SK-N-SH (cell line): ENCODE data around the gene ZFHX3. TPM values are rescaled to one million over a fixed set of nuclear protein-coding genes. Genes with fewer than 3 reads are reported as not detected.

Experiments
- CTCF ChIA-PET: fragments of 300-600, 350-600 bp; formaldehyde crosslinking; extraction: SDS; loops from one replicate; lab custom pipeline; 2021; lab: Yijun Ruan, JAX
- POLR2A ChIA-PET: fragments of 350-600 bp; sonication (Branson Sonifier 250); formaldehyde crosslinking; extraction: SDS; loops from one replicate; lab custom pipeline; 2020; ENCODE audit warnings: antibody characterized with exemption, inconsistent platforms; lab: Yijun Ruan, JAX
- DNase-seq: peaks from one replicate; pipeline ENCODE4 v3.0.0; 2012
- H2AFZ ChIP-seq: fragments of 200-600 bp; sonication (generic); 2 replicates; pipeline ENCODE4 v1.8.1; 2016; ENCODE audit warnings: antibody characterized with exemption, mild to moderate bottlenecking, low read depth
- H3F3A ChIP-seq: fragments of 200-600 bp; sonication (generic); replicated peaks from 2 replicates; pipeline ENCODE3; 2016; ENCODE audit warnings: antibody characterized with exemption, mild to moderate bottlenecking; ENCODE audit not compliant: insufficient read depth
- H3K27ac ChIP-seq, 2 experiments: fragments of 200-500 bp in 1 of 2; fragments of 200-600 bp in 1 of 2; sonication (Bioruptor generic) in 1 of 2; sonication (generic), shearing (Covaris generic) in 1 of 2; 2 replicates each; pipeline versions ENCODE4 v1.5.1 to v1.6.1; 2014 to 2016; ENCODE audit warnings: low read depth in 2 of 2, inconsistent platforms in 1 of 2, low read length in 1 of 2, mild to moderate bottlenecking in 1 of 2, mixed read lengths in 1 of 2
- H3K27me3 ChIP-seq: fragments of 200-600 bp; sonication (generic), shearing (Covaris generic); 2 replicates; pipeline ENCODE4 v1.6.1; 2016; ENCODE audit warnings: mixed run types; ENCODE audit not compliant: insufficient read depth
- H3K36me3 ChIP-seq, 2 experiments: fragments of 200-500 bp in 1 of 2; fragments of 200-600 bp in 1 of 2; sonication (Bioruptor generic) in 1 of 2; sonication (generic) in 1 of 2; replicated peaks in 1 of 2; 2 replicates each; pipeline versions ENCODE3 to v1.5.1; 2014 to 2016; ENCODE audit warnings: low read length in 1 of 2, mild to moderate bottlenecking in 1 of 2; ENCODE audit not compliant: insufficient read depth in 2 of 2, control insufficient read depth in 1 of 2
- H3K4me1 ChIP-seq, 2 experiments: fragments of 200-500 bp in 1 of 2; fragments of 200-600 bp in 1 of 2; sonication (Bioruptor generic) in 1 of 2; sonication (generic), shearing (Covaris generic) in 1 of 2; 2 replicates each; pipeline versions ENCODE4 v1.5.1 to v1.6.1; 2014 to 2016; ENCODE audit warnings: low read depth in 1 of 2, low read length in 1 of 2, mixed run types in 1 of 2; ENCODE audit not compliant: insufficient read depth in 2 of 2, control insufficient read depth in 1 of 2
- H3K4me2 ChIP-seq: fragments of 200-600 bp; sonication (generic), shearing (Covaris generic); 2 replicates; pipeline ENCODE4 v1.6.1; 2017; ENCODE audit warnings: mixed run types
- H3K4me3 ChIP-seq, 2 experiments: fragments of 200-500 bp in 1 of 2; fragments of 200-600 bp in 1 of 2; sonication (Bioruptor generic) in 1 of 2; sonication (generic), shearing (Covaris generic) in 1 of 2; 2 replicates each; pipeline versions ENCODE4 v1.5.1 to v1.8.1; 2014 to 2016; ENCODE audit warnings: low read depth in 2 of 2, inconsistent platforms in 1 of 2, low read length in 1 of 2, mild to moderate bottlenecking in 1 of 2, mixed read lengths in 1 of 2, moderate library complexity in 1 of 2
- H3K79me2 ChIP-seq: fragments of 200-600 bp; sonication (generic); 2 replicates; pipeline ENCODE4 v1.8.1; 2017; ENCODE audit warnings: mild to moderate bottlenecking; ENCODE audit not compliant: insufficient read depth
- H3K9ac ChIP-seq: fragments of 200-600 bp; sonication (generic); 2 replicates; pipeline ENCODE4 v1.6.1; 2017; ENCODE audit warnings: mixed run types
- H3K9me2 ChIP-seq: fragments of 200-600 bp; sonication (generic); 2 replicates; pipeline ENCODE4 v1.6.1; 2017; ENCODE audit warnings: mixed run types
- H3K9me3 ChIP-seq: fragments of 200-600 bp; sonication (generic); 2 replicates; pipeline ENCODE4 v1.6.1; 2017; ENCODE audit warnings: mixed run types, mild to moderate bottlenecking, moderate library complexity
- H4K20me1 ChIP-seq: fragments of 200-600 bp; sonication (generic); 2 replicates; pipeline ENCODE4 v1.6.1; 2017; ENCODE audit warnings: mild to moderate bottlenecking, mixed run types; ENCODE audit not compliant: insufficient read depth
- CHD2 ChIP-seq: fragments of 150-350 bp; IDR thresholded peaks from 2 replicates; pipeline ENCODE4 v1.6.1; 2018; ENCODE audit warnings: low read length; ENCODE audit not compliant: partially characterized antibody
- EZH2phosphoT487 ChIP-seq: fragments of 200-600 bp; sonication (generic); IDR thresholded peaks from 2 replicates; pipeline ENCODE4 v1.6.1; 2017; ENCODE audit warnings: low read depth, mixed run types, mild to moderate bottlenecking, antibody characterized with exemption, moderate library complexity, borderline replicate concordance
- GATA2 ChIP-seq: sonication (generic); formaldehyde crosslinking; IDR thresholded peaks from 2 replicates; pipeline ENCODE4 v1.5.0; 2020; ENCODE audit warnings: mild to moderate bottlenecking, missing genetic modification reagents
- JUND ChIP-seq: IDR thresholded peaks from 2 replicates; pipeline ENCODE4 v1.4.0; 2012
- RFX5 ChIP-seq: IDR thresholded peaks from 2 replicates; pipeline ENCODE4 v1.6.1; 2012; ENCODE audit warnings: mild to moderate bottlenecking, improper control_type of control experiment, low read length
- RXRA ChIP-seq: IDR thresholded peaks from 2 replicates; pipeline ENCODE4 v1.4.0; 2012; ENCODE audit warnings: low read depth, mild to moderate bottlenecking, borderline replicate concordance
- TEAD4 ChIP-seq: IDR thresholded peaks from 2 replicates; pipeline ENCODE4 v1.4.0; 2012; ENCODE audit warnings: mild to moderate bottlenecking, borderline replicate concordance; ENCODE audit not compliant: insufficient read depth
- USF2 ChIP-seq: fragments of 150-350 bp; IDR thresholded peaks from 2 replicates; pipeline ENCODE4 v1.6.1; 2017; ENCODE audit warnings: antibody characterized with exemption, low read length, low read depth, borderline replicate concordance
- WGBS: methylation state at CpG from one replicate; pipeline ENCODE4 v1.1.6; 2017; ENCODE audit warnings: low lambda C conversion rate; 5-methylcytosine and 5-hydroxymethylcytosine counted together
- polyA plus RNA-seq, 3 experiments: library from polyadenylated mRNA; depleted of rRNA; stranded (reverse); fragments of >200 nt; gene quantifications; 2 replicates each; pipeline ENCODE4 v1.2.3, GENCODE V29; 2012
- TF ChIP-seq, protein P1 (sequence below): IDR thresholded peaks from 2 replicates; pipeline ENCODE4 v1.4.0; 2012; ENCODE audit warnings: low read depth, borderline replicate concordance

Gene ZFHX3
- polyA plus RNA-seq, 1 of the 3 experiments (the other 2 are of a cell fraction), result 2.0 TPM

- H3K9me2 ChIP-seq, result no peaks in the 10 kb centered on the region
- TF ChIP-seq, protein P1, sequence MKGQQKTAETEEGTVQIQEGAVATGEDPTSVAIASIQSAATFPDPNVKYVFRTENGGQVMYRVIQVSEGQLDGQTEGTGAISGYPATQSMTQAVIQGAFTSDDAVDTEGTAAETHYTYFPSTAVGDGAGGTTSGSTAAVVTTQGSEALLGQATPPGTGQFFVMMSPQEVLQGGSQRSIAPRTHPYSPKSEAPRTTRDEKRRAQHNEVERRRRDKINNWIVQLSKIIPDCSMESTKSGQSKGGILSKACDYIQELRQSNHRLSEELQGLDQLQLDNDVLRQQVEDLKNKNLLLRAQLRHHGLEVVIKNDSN, result no peak
- no peak for TF ChIP-seq USF2
- TF ChIP-seq EZH2phosphoT487, result no peak
- no peak for TF ChIP-seq TEAD4
- TF ChIP-seq GATA2, result no peak
- no peak for TF ChIP-seq RFX5
- no peak for TF ChIP-seq CHD2
- TF ChIP-seq JUND, result no peak
- H3K27ac ChIP-seq, result no peak overlapping the region; a peak in 1 of 4 replicates
- no peaks in the 10 kb centered on the region for H3K9me3 ChIP-seq
- H3K36me3 ChIP-seq, result peaks cover 18 to 26% of the 10 kb centered on the region in 2 experiments
- peaks cover under 1% of the 10 kb centered on the region; the same call in 1 of the 2 replicates for H3K79me2 ChIP-seq
- CTCF ChIA-PET, result interaction anchor here (0.6 to 1.2 kb wide), 2 partner anchors 20 to 667 kb away, joined by 3 to 5 read pairs; no protein-coding TSS in a partner anchor
- H3F3A ChIP-seq, result no peaks in the 10 kb centered on the region
- H3K4me3 ChIP-seq, result no peak overlapping the region
- 89% methylated on average over 11 of the region's 11 CpGs for WGBS
- no peak overlapping the region for H3K4me2 ChIP-seq
- DNase-seq, result no peak
- H3K27me3 ChIP-seq, result no peaks in the 10 kb centered on the region
- peaks cover 3 to 17% of the 10 kb centered on the region in 2 experiments; a peak in 3 of 4 replicates for H3K4me1 ChIP-seq
- no peak overlapping the region for H3K9ac ChIP-seq
- POLR2A ChIA-PET, result no interaction called here
- H4K20me1 ChIP-seq, result no peaks in the 10 kb centered on the region
- no peak overlapping the region for H2AFZ ChIP-seq
Observed at GRCh38 chr16:72825912-72826621, 221.9 kb downstream of the ZFHX3 start.

DNA sequence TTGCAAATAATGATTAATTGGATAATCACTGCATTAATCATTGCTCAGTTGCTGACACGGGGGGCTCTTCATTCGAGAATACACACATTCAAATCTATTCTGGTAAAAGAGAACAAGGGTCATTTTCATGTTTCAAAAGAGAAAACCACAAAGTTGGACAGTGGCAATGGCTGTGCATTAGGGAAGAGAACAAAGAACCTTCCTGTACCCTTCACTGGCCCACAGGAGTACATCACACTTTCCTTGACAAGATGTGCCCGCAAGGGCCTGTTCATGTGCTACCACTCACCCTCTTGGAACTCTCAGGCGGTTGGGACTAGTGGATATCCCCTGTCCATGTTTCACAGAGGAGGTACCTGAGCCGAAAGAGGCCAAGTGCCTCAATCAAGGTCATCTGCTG lies 223.2 kb downstream of the ZFHX3 start:
- H3K79me2 ChIP-seq, result no peaks in the 10 kb centered on the region; the same call in 1 of the 2 replicates
- POLR2A ChIA-PET, result no interaction called here
- no peak for DNase-seq
- no peaks in the 10 kb centered on the region for H3K9me3 ChIP-seq
- no peaks in the 10 kb centered on the region for H4K20me1 ChIP-seq
- 76% methylated on average over 3 of the region's 5 CpGs for WGBS
- H3K27ac ChIP-seq, result peak overlapping the region in 1 of 2 experiments; percentile 95; a peak in 2 of 4 replicates
- TF ChIP-seq RXRA, result no peak
- TF ChIP-seq RFX5, result 0 out of 2 replicates have a peak, but pooled peaks have one; percentile 0
- no peak for TF ChIP-seq USF2
- no peak for TF ChIP-seq EZH2phosphoT487
- no peak overlapping the region for H3K9ac ChIP-seq
- H3F3A ChIP-seq, result no peaks in the 10 kb centered on the region
- peaks cover 18 to 25% of the 10 kb centered on the region in 2 experiments for H3K36me3 ChIP-seq
- H3K4me2 ChIP-seq, result no peak overlapping the region
- no peak overlapping the region for H2AFZ ChIP-seq
- no peaks in the 10 kb centered on the region for H3K27me3 ChIP-seq
- CTCF ChIA-PET, result interaction anchor here (1.6 to 1.8 kb wide), 2 partner anchors 8 to 137 kb away, joined by 3 to 18 read pairs; no protein-coding TSS in a partner anchor
- H3K4me1 ChIP-seq, result peaks cover 9 to 28% of the 10 kb centered on the region in 2 experiments; a peak in 3 of 4 replicates
- no peaks in the 10 kb centered on the region for H3K9me2 ChIP-seq
- H3K4me3 ChIP-seq, result no peak overlapping the region
